Measurements from ENCODE around the gene KDM3A. TPM values are rescaled to one million over a fixed set of nuclear protein-coding genes. Genes with fewer than 3 reads are reported as not detected.

KDM3A gene
- total and polyA plus RNA-seq, 8 donors: 15.4 to 35.4 (median 25.3) TPM

- Histone ChIP-seq H3K27me3 (no peaks in the 10 kb centered on the region), H3K9me3 (no peaks in the 10 kb centered on the region), H3K4me1 (no peaks in the 10 kb centered on the region), H3K27ac (no peak overlapping the region), H3K36me3 (peaks cover 6 to 47% (median 12%) of the 10 kb centered on the region in 3 donors), H3K4me3 (no peak overlapping the region)
- FAIRE-seq (no peak), DNase-seq (no peak), ATAC-seq (no peak)
- intact Hi-C loops (cut with DNase I): no loop called here
- 98 to 100% methylated on average over 2 of the region's 2 CpGs for WGBS, 2 donors
- TF ChIP-seq, protein P1, sequence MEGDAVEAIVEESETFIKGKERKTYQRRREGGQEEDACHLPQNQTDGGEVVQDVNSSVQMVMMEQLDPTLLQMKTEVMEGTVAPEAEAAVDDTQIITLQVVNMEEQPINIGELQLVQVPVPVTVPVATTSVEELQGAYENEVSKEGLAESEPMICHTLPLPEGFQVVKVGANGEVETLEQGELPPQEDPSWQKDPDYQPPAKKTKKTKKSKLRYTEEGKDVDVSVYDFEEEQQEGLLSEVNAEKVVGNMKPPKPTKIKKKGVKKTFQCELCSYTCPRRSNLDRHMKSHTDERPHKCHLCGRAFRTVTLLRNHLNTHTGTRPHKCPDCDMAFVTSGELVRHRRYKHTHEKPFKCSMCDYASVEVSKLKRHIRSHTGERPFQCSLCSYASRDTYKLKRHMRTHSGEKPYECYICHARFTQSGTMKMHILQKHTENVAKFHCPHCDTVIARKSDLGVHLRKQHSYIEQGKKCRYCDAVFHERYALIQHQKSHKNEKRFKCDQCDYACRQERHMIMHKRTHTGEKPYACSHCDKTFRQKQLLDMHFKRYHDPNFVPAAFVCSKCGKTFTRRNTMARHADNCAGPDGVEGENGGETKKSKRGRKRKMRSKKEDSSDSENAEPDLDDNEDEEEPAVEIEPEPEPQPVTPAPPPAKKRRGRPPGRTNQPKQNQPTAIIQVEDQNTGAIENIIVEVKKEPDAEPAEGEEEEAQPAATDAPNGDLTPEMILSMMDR (IDR thresholded peaks at IDR 0.05): no peak
Observed at GRCh38 chr2:86500325-86501083, 59.3 kb downstream of the KDM3A start.

- intact Hi-C loops (cut with DNase I): no loop called here
- FAIRE-seq (no peak), DNase-seq (no peak), ATAC-seq (no peak)
- 94 to 96% methylated on average over 7 of the region's 7 CpGs for WGBS, 2 donors
- Histone ChIP-seq H3K27ac (no peak overlapping the region), H3K36me3 (peaks cover 6 to 36% (median 13%) of the 10 kb centered on the region in 3 donors), H3K9me3 (no peaks in the 10 kb centered on the region), H3K4me1 (no peaks in the 10 kb centered on the region), H3K4me3 (no peak overlapping the region), H3K27me3 (no peaks in the 10 kb centered on the region)
- TF ChIP-seq, protein P1 (IDR thresholded peaks at IDR 0.05): no peak
Observed at GRCh38 chr2:86507600-86507999, 66.4 kb downstream of the KDM3A start.

DNA sequence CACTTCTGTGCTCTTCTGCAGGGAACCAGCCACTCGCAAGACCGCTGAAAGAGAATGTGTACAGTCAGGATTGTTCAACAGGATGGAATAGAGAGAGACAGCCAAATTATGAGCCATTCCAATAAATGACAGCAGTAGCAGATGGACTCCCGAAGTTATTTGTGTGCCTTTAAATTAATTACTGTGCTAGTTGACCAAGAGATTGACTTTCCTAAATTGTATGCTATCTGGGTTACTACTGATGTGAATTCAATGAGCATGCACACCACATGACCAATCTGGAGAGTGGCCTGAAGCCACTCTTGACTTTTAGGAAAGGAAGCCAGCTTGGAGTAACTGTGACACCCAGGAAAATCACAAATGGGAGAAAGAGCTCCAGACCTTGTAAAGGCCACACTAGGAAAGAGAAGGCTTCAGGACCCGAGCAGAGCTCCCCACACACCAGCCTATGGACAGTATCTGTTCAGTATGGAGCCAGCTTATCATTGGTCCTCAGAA lies 69.3 kb downstream of the KDM3A start:
- FAIRE-seq (no peak), DNase-seq (no peak), ATAC-seq (no peak)
- Histone ChIP-seq H3K27ac (no peak overlapping the region), H3K4me1 (no peaks in the 10 kb centered on the region), H3K27me3 (no peaks in the 10 kb centered on the region), H3K36me3 (peaks cover 6 to 27% (median 13%) of the 10 kb centered on the region in 3 donors), H3K9me3 (no peaks in the 10 kb centered on the region), H3K4me3 (no peak overlapping the region)
- intact Hi-C loops (cut with DNase I): no loop called here
- TF ChIP-seq, protein P1 (IDR thresholded peaks at IDR 0.05): no peak
- 95 to 96% methylated on average over 4 of the region's 4 CpGs for WGBS, 2 donors

DNA sequence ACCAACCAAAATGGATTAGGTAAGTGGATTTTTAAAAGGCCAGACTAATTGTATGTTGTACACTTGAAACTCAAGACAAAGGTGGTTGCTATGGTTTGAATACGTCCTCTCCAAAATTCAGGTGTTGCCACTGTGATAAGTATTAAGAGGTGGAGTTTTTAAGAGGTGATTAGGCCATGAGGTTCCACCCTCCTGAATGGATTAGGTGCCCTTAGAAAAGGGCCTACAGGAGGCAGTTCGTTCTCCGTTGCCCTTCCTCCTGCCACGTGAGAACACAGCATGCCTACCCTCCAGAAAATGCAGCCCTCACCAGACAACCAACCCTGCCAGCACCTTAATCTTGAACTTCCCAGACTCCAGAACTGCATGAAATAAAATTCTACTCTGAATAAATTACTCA lies 70.9 kb downstream of the KDM3A start:
- Histone ChIP-seq H3K4me1 (no peaks in the 10 kb centered on the region), H3K9me3 (no peaks in the 10 kb centered on the region), H3K27me3 (no peaks in the 10 kb centered on the region), H3K27ac (no peak overlapping the region), H3K4me3 (no peak overlapping the region), H3K36me3 (peaks cover 0 to 21% (median 13%) of the 10 kb centered on the region in 3 donors)
- no peak for ATAC-seq
- 82 to 89% methylated on average over 4 of the region's 4 CpGs for WGBS, 2 donors
- intact Hi-C loops (cut with DNase I): no loop called here
- TF ChIP-seq, protein P1 (IDR thresholded peaks at IDR 0.05): no peak
- FAIRE-seq: no peak
- no peak for DNase-seq

DNA sequence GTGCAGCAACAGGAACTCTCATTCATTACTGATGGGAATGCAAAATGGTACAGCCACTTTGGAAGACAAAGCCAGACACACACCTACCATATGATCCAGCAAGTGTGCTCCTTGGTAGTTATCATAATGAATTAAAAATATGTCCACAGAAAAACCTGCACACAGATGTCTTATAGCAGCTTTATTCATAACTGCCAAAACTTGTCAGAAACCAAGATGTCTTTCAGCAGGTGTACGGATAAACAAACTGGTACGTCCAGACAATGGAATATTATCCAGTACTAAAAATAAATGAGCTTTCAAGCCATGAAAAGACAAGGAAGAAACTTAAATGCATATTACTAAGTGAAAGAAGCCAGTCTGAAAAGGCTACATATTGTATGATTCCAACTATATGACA lies 71.7 kb downstream of the KDM3A start:
- 83% methylated on average over 2 of the region's 2 CpGs for WGBS, 2 donors
- no peak for ATAC-seq
- DNase-seq: no peak
- Histone ChIP-seq H3K27ac (no peak overlapping the region), H3K36me3 (peaks cover 0 to 15% (median 13%) of the 10 kb centered on the region in 3 donors), H3K4me3 (no peak overlapping the region), H3K9me3 (no peaks in the 10 kb centered on the region), H3K27me3 (no peaks in the 10 kb centered on the region), H3K4me1 (no peaks in the 10 kb centered on the region)
- FAIRE-seq: no peak
- intact Hi-C loops (cut with DNase I): no loop called here
- TF ChIP-seq, protein P1 (IDR thresholded peaks at IDR 0.05): no peak
